HepG2 (cell line): ENCODE data around the gene ALDH2. TPM values are rescaled to one million over a fixed set of nuclear protein-coding genes. Genes with fewer than 3 reads are reported as not detected.

ENCODE experiments used
- DPF2 ChIP-seq: sonication (generic); formaldehyde crosslinking; IDR thresholded peaks from 2 replicates; pipeline ENCODE4 v1.4.0; 2020; ENCODE audit warnings: mild to moderate bottlenecking, low read depth, missing genetic modification reagents, borderline replicate concordance
- FIP1L1 ChIP-seq: fragments of 200-400 bp; formaldehyde crosslinking; IDR thresholded peaks from 2 replicates; pipeline ENCODE4 v1.6.1; 2018; ENCODE audit warnings: low read depth, mild to moderate bottlenecking, low read length, moderate library complexity, borderline replicate concordance; ENCODE audit not compliant: insufficient read depth
- FOXA1 ChIP-seq, 2 experiments: fragments of 450-650 bp in 1 of 2; sonication (generic) in 1 of 2; formaldehyde crosslinking in 1 of 2; IDR thresholded peaks; 2 replicates each; pipeline versions ENCODE4 v1.4.0 to v1.6.1; 2016 to 2020; ENCODE audit warnings: missing genetic modification reagents in 1 of 2
- GATA4 ChIP-seq: sonication (generic); IDR thresholded peaks from 2 replicates; pipeline ENCODE4 v1.6.1; 2016; ENCODE audit warnings: antibody characterized with exemption, low read depth, borderline replicate concordance
- GLI4 ChIP-seq: sonication (generic); formaldehyde crosslinking; IDR thresholded peaks from 2 replicates; pipeline ENCODE4 v1.5.1; 2020; ENCODE audit warnings: missing genetic modification reagents, mild to moderate bottlenecking, moderate library complexity, borderline replicate concordance
- HDAC1 ChIP-seq: sonication (generic); formaldehyde crosslinking; IDR thresholded peaks from 2 replicates; pipeline ENCODE4 v1.5.1; 2020; ENCODE audit warnings: mild to moderate bottlenecking, missing genetic modification reagents
- LBX2 ChIP-seq: sonication (generic); formaldehyde crosslinking; IDR thresholded peaks from 2 replicates; pipeline ENCODE4 v1.5.0; 2020; ENCODE audit warnings: missing genetic modification reagents, mild to moderate bottlenecking, borderline replicate concordance
- NAIF1 ChIP-seq: sonication (generic); formaldehyde crosslinking; IDR thresholded peaks from 2 replicates; pipeline ENCODE4 v1.5.0; 2020; ENCODE audit warnings: mild to moderate bottlenecking, missing genetic modification reagents, borderline replicate concordance
- NFATC3 ChIP-seq: sonication (generic); formaldehyde crosslinking; IDR thresholded peaks from 2 replicates; pipeline ENCODE4 v1.5.1; 2020; ENCODE audit warnings: mild to moderate bottlenecking, missing genetic modification reagents
- RARA ChIP-seq: IDR thresholded peaks from 2 replicates; pipeline ENCODE4 v1.6.1; 2016; ENCODE audit warnings: missing genetic modification reagents, missing compliant biosample characterization
- SNAPC5 ChIP-seq: sonication (generic); formaldehyde crosslinking; IDR thresholded peaks from 2 replicates; pipeline ENCODE4 v1.8.1; 2023; ENCODE audit warnings: mild to moderate bottlenecking, missing genetic modification reagents, borderline replicate concordance
- SRSF1 ChIP-seq: fragments of 200-400 bp; formaldehyde crosslinking; optimal IDR thresholded peaks from 2 replicates; pipeline ENCODE3; 2017; ENCODE audit warnings: mild to moderate bottlenecking, low read depth, low read length, moderate library complexity
- TOPORS ChIP-seq: sonication (generic); formaldehyde crosslinking; IDR thresholded peaks from 2 replicates; pipeline ENCODE4 v1.8.0; 2023; ENCODE audit warnings: mild to moderate bottlenecking, missing genetic modification reagents
- ZNF121 ChIP-seq: sonication (generic); formaldehyde crosslinking; IDR thresholded peaks from 2 replicates; pipeline ENCODE4 v1.5.0; 2020; ENCODE audit warnings: mild to moderate bottlenecking, missing genetic modification reagents
- ZNF451 ChIP-seq: sonication (generic); formaldehyde crosslinking; IDR thresholded peaks from 2 replicates; pipeline ENCODE4 v1.5.0; 2020; ENCODE audit warnings: mild to moderate bottlenecking, missing genetic modification reagents
- ZNF574 ChIP-seq: sonication (generic); formaldehyde crosslinking; IDR thresholded peaks from 2 replicates; pipeline ENCODE4 v1.4.0; 2020; ENCODE audit warnings: missing genetic modification reagents
- ZSCAN29 ChIP-seq: sonication (generic); formaldehyde crosslinking; conservative IDR thresholded peaks from 2 replicates; pipeline ENCODE4 v1.4.0; 2020; ENCODE audit warnings: mild to moderate bottlenecking, missing genetic modification reagents
- polyA plus RNA-seq, 8 experiments: library from polyadenylated mRNA; depleted of rRNA in 3 of 8; stranded (reverse) in 7 of 8; unstranded in 1 of 8; fragments of >200 nt; fragmentation: Illumina TruSeq in 4 of 8; extraction: Trizol in 4 of 8; gene quantifications; 2 replicates each; pipeline versions ENCODE4 v1.2.1 to v1.2.3, GENCODE V29; 2011 to 2016; ENCODE audit warnings: low read depth in 4 of 8, missing spikeins in 1 of 8, mixed read lengths in 1 of 8; ENCODE audit not compliant: insufficient read depth in 1 of 8
- total RNA-seq, 5 experiments: library from RNA; depleted of rRNA; stranded (reverse); fragments of >200 nt; fragmentation: Illumina TruSeq; extraction: Trizol; gene quantifications; 2 replicates each; pipeline ENCODE4 v1.2.3, GENCODE V29; 2016; ENCODE audit warnings: low read depth in 1 of 5
- TF ChIP-seq, protein P1 (sequence below): IDR thresholded peaks from 2 replicates; pipeline ENCODE4 v1.6.1; 2016
- TF ChIP-seq, protein P2 (sequence below): sonication (generic); formaldehyde crosslinking; IDR thresholded peaks from 2 replicates; pipeline ENCODE4 v1.4.0; 2020; ENCODE audit warnings: missing genetic modification reagents
- TF ChIP-seq, protein P3 (sequence below): sonication (generic); formaldehyde crosslinking; IDR thresholded peaks from 2 replicates; pipeline ENCODE4 v1.4.0; 2020; ENCODE audit warnings: missing genetic modification reagents

ALDH2 gene
- total and polyA plus RNA-seq, 2 of the 13 experiments (the other 11 are each of a cell fraction or from before 2014, with no cell fraction given), result 78.8 to 103 TPM

DNA sequence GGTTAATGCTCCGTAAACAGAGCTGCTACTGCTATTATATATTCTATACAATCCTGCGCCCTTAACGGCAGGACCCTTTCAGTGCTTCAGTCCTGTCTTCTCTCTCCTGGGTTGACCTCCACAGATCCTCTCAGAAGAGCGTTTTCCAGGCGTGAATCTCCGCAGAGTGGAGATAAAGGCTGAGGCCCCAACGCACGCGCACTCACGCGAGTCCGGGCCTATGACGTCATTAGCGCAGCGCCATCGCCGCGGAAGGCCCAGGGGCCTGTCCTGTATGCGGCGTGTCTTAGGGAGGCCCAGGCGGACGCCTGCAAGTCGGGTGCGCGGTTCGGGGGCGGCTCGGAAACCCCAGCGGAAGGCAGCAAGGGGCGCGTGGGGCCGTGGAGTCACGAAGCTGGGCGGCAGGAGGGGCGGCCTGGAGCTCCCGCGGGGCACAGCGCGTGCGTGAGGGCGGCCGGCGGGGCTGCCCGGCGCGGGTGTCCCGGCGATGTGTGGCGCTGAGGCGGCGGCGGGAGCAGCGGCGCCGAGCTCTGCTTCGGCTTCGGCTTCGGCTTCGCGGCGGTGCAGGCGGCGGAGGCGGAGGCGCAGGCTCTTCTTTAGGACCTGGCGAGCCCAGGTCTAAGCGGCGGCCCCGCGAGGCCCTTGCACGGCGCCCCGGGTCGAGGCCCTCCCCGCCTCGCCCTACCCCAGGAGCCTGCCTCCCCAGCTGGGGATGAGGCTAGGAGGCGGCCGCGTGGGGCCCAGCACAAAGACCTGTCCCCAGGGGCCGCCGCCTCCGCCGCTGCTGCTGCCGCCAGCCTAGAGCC lies 75.2 kb downstream of the ALDH2 start, which contains the start of gene MAPKAPK5 (continued):
- TF ChIP-seq ZNF574 (CRISPR knock-in tag) (peak; percentile 92), ZSCAN29 (CRISPR knock-in tag) (peak; percentile 77; the same call in 1 of the 2 replicates), FIP1L1 (no peak), ZNF451 (CRISPR knock-in tag) (no peak), GLI4 (no peak), NAIF1 (CRISPR knock-in tag) (no peak), SNAPC5 (CRISPR knock-in tag) (no peak; the same call in 1 of the 2 replicates), ZNF121 (CRISPR knock-in tag) (no peak), GATA4 (peak; percentile 81; the same call in 1 of the 2 replicates), HDAC1 (CRISPR knock-in tag) (peak; percentile 86), NFATC3 (CRISPR knock-in tag) (no peak), SRSF1 (no peak), TOPORS (CRISPR knock-in tag) (peak; percentile 78), RARA (CRISPR knock-in tag) (no peak), DPF2 (CRISPR knock-in tag) (0 out of 2 replicates have a peak, but pooled peaks have one; percentile 41), LBX2 (CRISPR knock-in tag) (no peak), FOXA1 (IDR thresholded peaks at IDR 0.05) (no peak), FOXA1 (CRISPR knock-in tag; IDR thresholded peaks at IDR 0.05) (peak; percentile 28; the same call in 1 of the 2 replicates)
- TF ChIP-seq, protein P1, sequence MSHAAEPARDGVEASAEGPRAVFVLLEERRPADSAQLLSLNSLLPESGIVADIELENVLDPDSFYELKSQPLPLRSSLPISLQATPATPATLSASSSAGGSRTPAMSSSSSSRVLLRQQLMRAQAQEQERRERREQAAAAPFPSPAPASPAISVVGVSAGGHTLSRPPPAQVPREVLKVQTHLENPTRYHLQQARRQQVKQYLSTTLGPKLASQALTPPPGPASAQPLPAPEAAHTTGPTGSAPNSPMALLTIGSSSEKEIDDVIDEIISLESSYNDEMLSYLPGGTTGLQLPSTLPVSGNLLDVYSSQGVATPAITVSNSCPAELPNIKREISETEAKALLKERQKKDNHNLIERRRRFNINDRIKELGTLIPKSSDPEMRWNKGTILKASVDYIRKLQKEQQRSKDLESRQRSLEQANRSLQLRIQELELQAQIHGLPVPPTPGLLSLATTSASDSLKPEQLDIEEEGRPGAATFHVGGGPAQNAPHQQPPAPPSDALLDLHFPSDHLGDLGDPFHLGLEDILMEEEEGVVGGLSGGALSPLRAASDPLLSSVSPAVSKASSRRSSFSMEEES (CRISPR knock-in tag), result peak; percentile 81
- TF ChIP-seq, protein P2, sequence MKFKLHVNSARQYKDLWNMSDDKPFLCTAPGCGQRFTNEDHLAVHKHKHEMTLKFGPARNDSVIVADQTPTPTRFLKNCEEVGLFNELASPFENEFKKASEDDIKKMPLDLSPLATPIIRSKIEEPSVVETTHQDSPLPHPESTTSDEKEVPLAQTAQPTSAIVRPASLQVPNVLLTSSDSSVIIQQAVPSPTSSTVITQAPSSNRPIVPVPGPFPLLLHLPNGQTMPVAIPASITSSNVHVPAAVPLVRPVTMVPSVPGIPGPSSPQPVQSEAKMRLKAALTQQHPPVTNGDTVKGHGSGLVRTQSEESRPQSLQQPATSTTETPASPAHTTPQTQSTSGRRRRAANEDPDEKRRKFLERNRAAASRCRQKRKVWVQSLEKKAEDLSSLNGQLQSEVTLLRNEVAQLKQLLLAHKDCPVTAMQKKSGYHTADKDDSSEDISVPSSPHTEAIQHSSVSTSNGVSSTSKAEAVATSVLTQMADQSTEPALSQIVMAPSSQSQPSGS (CRISPR knock-in tag), result peak; percentile 98
- TF ChIP-seq, protein P3, sequence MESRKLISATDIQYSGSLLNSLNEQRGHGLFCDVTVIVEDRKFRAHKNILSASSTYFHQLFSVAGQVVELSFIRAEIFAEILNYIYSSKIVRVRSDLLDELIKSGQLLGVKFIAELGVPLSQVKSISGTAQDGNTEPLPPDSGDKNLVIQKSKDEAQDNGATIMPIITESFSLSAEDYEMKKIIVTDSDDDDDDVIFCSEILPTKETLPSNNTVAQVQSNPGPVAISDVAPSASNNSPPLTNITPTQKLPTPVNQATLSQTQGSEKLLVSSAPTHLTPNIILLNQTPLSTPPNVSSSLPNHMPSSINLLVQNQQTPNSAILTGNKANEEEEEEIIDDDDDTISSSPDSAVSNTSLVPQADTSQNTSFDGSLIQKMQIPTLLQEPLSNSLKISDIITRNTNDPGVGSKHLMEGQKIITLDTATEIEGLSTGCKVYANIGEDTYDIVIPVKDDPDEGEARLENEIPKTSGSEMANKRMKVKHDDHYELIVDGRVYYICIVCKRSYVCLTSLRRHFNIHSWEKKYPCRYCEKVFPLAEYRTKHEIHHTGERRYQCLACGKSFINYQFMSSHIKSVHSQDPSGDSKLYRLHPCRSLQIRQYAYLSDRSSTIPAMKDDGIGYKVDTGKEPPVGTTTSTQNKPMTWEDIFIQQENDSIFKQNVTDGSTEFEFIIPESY (CRISPR knock-in tag), result peak; percentile 56
